Stimulated activated CD8-positive, alpha-beta memory T cell treated with anti-CD3 and anti-CD28 coated beads, Interleukin-4, amount 100 ng/mL, for 48 hours (primary cell): ENCODE measurements around the gene SGCD.

Experiments used
- DNase-seq: peaks from one replicate; pipeline ENCODE4 v3.0.0-alpha.2; 2020

The SGCD gene

GRCh38 chr5:156471893-156472292 is 144.9 kb downstream of the SGCD start:
- DNase-seq: no peak

GRCh38 chr5:156473269-156473908 is 146.4 kb downstream of the SGCD start:
- no peak for DNase-seq

GRCh38 chr5:156474251-156474650 is 147.3 kb downstream of the SGCD start:
- no peak for DNase-seq

- no peak for DNase-seq
Measured at GRCh38 chr5:156475182-156476157, 148.5 kb downstream of the SGCD start.

GRCh38 chr5:156476158-156476551 is 149.2 kb downstream of the SGCD start:
- DNase-seq: no peak

GRCh38 chr5:156476678-156477077 is 149.7 kb downstream of the SGCD start:
- DNase-seq: no peak

GRCh38 chr5:156477196-156477595 is 150.2 kb downstream of the SGCD start:
- DNase-seq: no peak

GRCh38 chr5:156479849-156480248 is 152.9 kb downstream of the SGCD start:
- peak; percentile 31 for DNase-seq

- DNase-seq: no peak
Measured at GRCh38 chr5:156481741-156482140, 154.8 kb downstream of the SGCD start.

- no peak for DNase-seq
Measured at GRCh38 chr5:156482818-156483217, 155.9 kb downstream of the SGCD start.

GRCh38 chr5:156486394-156487238 is 159.7 kb downstream of the SGCD start:
- no peak for DNase-seq

GRCh38 chr5:156491766-156492165 is 164.8 kb downstream of the SGCD start:
- DNase-seq: no peak

GRCh38 chr5:156496291-156496690 is 169.3 kb downstream of the SGCD start:
- DNase-seq: no peak

GRCh38 chr5:156497804-156498208 is 170.8 kb downstream of the SGCD start:
- no peak for DNase-seq

GRCh38 chr5:156498226-156498980 is 171.4 kb downstream of the SGCD start:
- no peak for DNase-seq

GRCh38 chr5:156500755-156501154 is 173.8 kb downstream of the SGCD start:
- no peak for DNase-seq

- no peak for DNase-seq
Measured at GRCh38 chr5:156505101-156505500, 178.1 kb downstream of the SGCD start.

GRCh38 chr5:156513123-156513815 is 186.3 kb downstream of the SGCD start:
- no peak for DNase-seq

- DNase-seq: no peak
Measured at GRCh38 chr5:156515121-156515520, 188.2 kb downstream of the SGCD start.

GRCh38 chr5:156515803-156516360 is 188.9 kb downstream of the SGCD start:
- no peak for DNase-seq
